K562 (cell line): ENCODE measurements around the gene AGPAT1. TPM values are rescaled to one million over a fixed set of nuclear protein-coding genes. Genes with fewer than 3 reads are reported as not detected.

Source experiments
- ATF1 ChIP-seq, 2 experiments: fragments of 450-650 bp in 1 of 2; IDR thresholded peaks; 2 replicates each; pipeline ENCODE4 v1.6.1; 2016; ENCODE audit warnings: missing compliant biosample characterization in 1 of 2, missing genetic modification characterization in 1 of 2
- CBFB ChIP-seq: sonication (generic); formaldehyde crosslinking; IDR thresholded peaks from 2 replicates; pipeline ENCODE4 v1.4.0; 2020; ENCODE audit warnings: mild to moderate bottlenecking, missing genetic modification reagents
- FUS ChIP-seq: fragments of 200-400 bp; formaldehyde crosslinking; optimal IDR thresholded peaks from 2 replicates; pipeline ENCODE3; 2017; ENCODE audit warnings: low read depth, low read length
- HEY1 ChIP-seq: fragments of 250-450 bp; sonication (Bioruptor Pico); IDR thresholded peaks from 2 replicates; pipeline ENCODE4 v1.5.0; 2020; ENCODE audit warnings: mild to moderate bottlenecking, moderate library complexity, borderline replicate concordance
- MTA3 ChIP-seq: fragments of 450-650 bp; formaldehyde crosslinking; IDR thresholded peaks from 2 replicates; pipeline ENCODE4 v1.6.1; 2017; ENCODE audit warnings: mild to moderate bottlenecking, borderline replicate concordance
- NONO ChIP-seq, 2 experiments: fragments of 200-400 bp in 1 of 2; fragments of 450-650 bp in 1 of 2; formaldehyde crosslinking in 1 of 2; IDR thresholded peaks; 2 replicates each; pipeline ENCODE4 v1.6.1; 2017; ENCODE audit warnings: low read depth in 2 of 2, mild to moderate bottlenecking in 2 of 2, moderate library complexity in 2 of 2, low read length in 1 of 2
- POLR3A ChIP-seq: IDR thresholded peaks from 2 replicates; pipeline ENCODE4 v1.6.1; 2011; ENCODE audit warnings: borderline replicate concordance, mild to moderate bottlenecking, moderate library complexity; ENCODE audit not compliant: insufficient read length, insufficient read depth; ENCODE audit errors: extremely low read depth
- PYGO2 ChIP-seq: fragments of 450-650 bp; IDR thresholded peaks from 2 replicates; pipeline ENCODE4 v1.6.1; 2016; ENCODE audit warnings: mild to moderate bottlenecking, missing genetic modification characterization, moderate library complexity, missing compliant biosample characterization
- SMAD3 ChIP-seq: fragments of 450-650 bp; formaldehyde crosslinking; conservative IDR thresholded peaks from 2 replicates; pipeline ENCODE4 v1.4.0; 2020; ENCODE audit warnings: mild to moderate bottlenecking
- SPI1 ChIP-seq: IDR thresholded peaks from 2 replicates; pipeline ENCODE4 v1.6.1; 2011; ENCODE audit warnings: low read depth, low read length, control low read depth, borderline replicate concordance
- STAT5B ChIP-seq: fragments of 250-450 bp; sonication (Bioruptor Pico); IDR thresholded peaks from 2 replicates; pipeline ENCODE4 v1.8.0; 2021; ENCODE audit warnings: mild to moderate bottlenecking, inconsistent platforms
- TEAD1 ChIP-seq, 2 experiments: fragments of 450-650 bp in 1 of 2; sonication (generic) in 1 of 2; formaldehyde crosslinking; IDR thresholded peaks; 2 replicates each; pipeline versions ENCODE4 v1.4.0 to v1.8.0; 2020 to 2022; ENCODE audit warnings: mild to moderate bottlenecking in 2 of 2, missing genetic modification reagents in 1 of 2
- ZFP91 ChIP-seq: sonication (generic); formaldehyde crosslinking; IDR thresholded peaks from 2 replicates; pipeline ENCODE4 v1.8.0; 2022; ENCODE audit warnings: mild to moderate bottlenecking, missing genetic modification reagents
- ZKSCAN1 ChIP-seq: fragments of 150-350 bp; IDR thresholded peaks from 2 replicates; pipeline ENCODE4 v1.6.1; 2016; ENCODE audit warnings: low read depth, low read length
- ZKSCAN8 ChIP-seq: fragments of 200-800 bp; sonication (Bioruptor generic); IDR thresholded peaks from 2 replicates; pipeline ENCODE4 v1.6.1; 2016; ENCODE audit warnings: missing genetic modification characterization, missing compliant biosample characterization
- ZNF224 ChIP-seq: sonication (generic); formaldehyde crosslinking; IDR thresholded peaks from 2 replicates; pipeline ENCODE4 v1.8.0; 2022; ENCODE audit warnings: mild to moderate bottlenecking, missing genetic modification reagents
- ZNF512 ChIP-seq: IDR thresholded peaks from 2 replicates; pipeline ENCODE4 v1.6.1; 2016; ENCODE audit warnings: missing genetic modification characterization, missing compliant biosample characterization
- ZNF75A ChIP-seq: fragments of 450-650 bp; formaldehyde crosslinking; IDR thresholded peaks from 2 replicates; pipeline ENCODE4 v1.4.0; 2020; ENCODE audit warnings: mild to moderate bottlenecking
- polyA plus RNA-seq, 8 experiments: library from polyadenylated mRNA; depleted of rRNA in 4 of 8; stranded (reverse) in 5 of 8; unstranded in 3 of 8; fragments of >200 nt; fragmentation: Nextera tagmentation in 2 of 8; fragmentation: Illumina TruSeq in 1 of 8; extraction: Ambion mirVana in 2 of 8; extraction: Trizol in 1 of 8; gene quantifications; 2 replicates each; pipeline versions ENCODE4 v1.2.1 to v1.2.3, GENCODE V29; 2011 to 2014; ENCODE audit warnings: inconsistent platforms in 1 of 8, missing spikeins in 1 of 8
- total RNA-seq, 7 experiments: library from RNA; depleted of rRNA in 6 of 7; stranded (reverse); fragments of >200 nt in 6 of 7; fragmentation: Illumina TruSeq in 2 of 7; extraction: Trizol in 2 of 7; gene quantifications; 2 replicates each; pipeline versions ENCODE4 v1.2.1 to v1.2.3, GENCODE V29; 2011 to 2021; ENCODE audit warnings: low replicate concordance in 1 of 7
- TF ChIP-seq, protein P1 (sequence below): sonication (generic); formaldehyde crosslinking; IDR thresholded peaks from 2 replicates; pipeline ENCODE4 v1.8.0; 2022; ENCODE audit warnings: missing genetic modification reagents, mild to moderate bottlenecking, borderline replicate concordance
- TF ChIP-seq, protein P2 (sequence below): fragments of 250-450 bp; sonication (Bioruptor Pico); IDR thresholded peaks from 2 replicates; pipeline ENCODE4 v1.9.0; 2021; ENCODE audit warnings: mild to moderate bottlenecking

Gene AGPAT1
- total and polyA plus RNA-seq, 9 of the 15 experiments (the other 6 are each of a cell fraction or from before 2014, with no cell fraction given), result 37.9 to 176 (median 69.4) TPM

DNA sequence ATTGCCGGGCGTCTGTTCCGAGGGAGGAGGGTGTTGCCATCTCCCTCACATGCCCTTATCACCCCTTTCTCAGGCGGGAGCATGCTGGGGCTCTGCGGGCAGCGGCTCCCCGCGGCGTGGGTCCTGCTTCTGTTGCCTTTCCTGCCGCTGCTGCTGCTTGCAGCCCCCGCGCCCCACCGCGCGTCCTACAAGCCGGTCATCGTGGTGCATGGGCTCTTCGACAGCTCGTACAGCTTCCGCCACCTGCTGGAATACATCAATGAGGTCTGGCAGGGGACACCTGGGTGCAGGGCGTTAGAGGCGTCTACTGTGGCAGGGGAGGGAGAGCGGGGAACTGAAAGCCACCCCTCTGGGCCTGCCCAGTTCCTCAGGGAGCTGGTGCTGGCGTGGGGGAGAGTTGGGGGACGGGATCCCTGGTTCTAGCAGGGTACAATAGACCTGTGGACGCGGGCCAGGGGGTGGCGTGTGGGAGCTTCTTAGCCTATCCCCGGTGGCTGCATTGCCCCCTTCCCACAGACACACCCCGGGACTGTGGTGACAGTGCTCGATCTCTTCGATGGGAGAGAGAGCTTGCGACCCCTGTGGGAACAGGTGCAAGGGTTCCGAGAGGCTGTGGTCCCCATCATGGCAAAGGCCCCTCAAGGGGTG is 21.2 kb downstream of the AGPAT1 start (continued):
- TF ChIP-seq CBFB (CRISPR knock-in tag) (peak; percentile 78; the same call in 1 of the 2 replicates), TEAD1 (CRISPR knock-in tag; IDR thresholded peaks at IDR 0.05) (peak in 1 of 2 experiments; percentile 62; a peak in 2 of 4 replicates), HEY1 (CRISPR knock-in tag) (no peak), NONO (IDR thresholded peaks at IDR 0.05; ENCODE audit: low read depth in 2 of 2, low read length in 1 of 2) (peak in 1 of 2 experiments; percentile 89; a peak in 2 of 4 replicates), ATF1 (CRISPR knock-in tag; IDR thresholded peaks at IDR 0.05) (no peak), ATF1 (tag; IDR thresholded peaks at IDR 0.05) (no peak; the same call in 1 of the 2 replicates), ZNF75A (CRISPR knock-in tag) (no peak), MTA3 (peak; percentile 41; the same call in 1 of the 2 replicates), SMAD3 (CRISPR knock-in tag) (no peak), ZNF512 (tag) (no peak), ZKSCAN1 (0 out of 2 replicates have a peak, but pooled peaks have one; percentile 35), ZFP91 (CRISPR knock-in tag) (no peak), PYGO2 (tag) (no peak), FUS (no peak), POLR3A (no peak), SPI1 (no peak), ZKSCAN8 (CRISPR knock-in tag) (no peak; the same call in 1 of the 2 replicates), ZNF224 (CRISPR knock-in tag) (no peak), STAT5B (CRISPR knock-in tag) (no peak)
- TF ChIP-seq, protein P1, sequence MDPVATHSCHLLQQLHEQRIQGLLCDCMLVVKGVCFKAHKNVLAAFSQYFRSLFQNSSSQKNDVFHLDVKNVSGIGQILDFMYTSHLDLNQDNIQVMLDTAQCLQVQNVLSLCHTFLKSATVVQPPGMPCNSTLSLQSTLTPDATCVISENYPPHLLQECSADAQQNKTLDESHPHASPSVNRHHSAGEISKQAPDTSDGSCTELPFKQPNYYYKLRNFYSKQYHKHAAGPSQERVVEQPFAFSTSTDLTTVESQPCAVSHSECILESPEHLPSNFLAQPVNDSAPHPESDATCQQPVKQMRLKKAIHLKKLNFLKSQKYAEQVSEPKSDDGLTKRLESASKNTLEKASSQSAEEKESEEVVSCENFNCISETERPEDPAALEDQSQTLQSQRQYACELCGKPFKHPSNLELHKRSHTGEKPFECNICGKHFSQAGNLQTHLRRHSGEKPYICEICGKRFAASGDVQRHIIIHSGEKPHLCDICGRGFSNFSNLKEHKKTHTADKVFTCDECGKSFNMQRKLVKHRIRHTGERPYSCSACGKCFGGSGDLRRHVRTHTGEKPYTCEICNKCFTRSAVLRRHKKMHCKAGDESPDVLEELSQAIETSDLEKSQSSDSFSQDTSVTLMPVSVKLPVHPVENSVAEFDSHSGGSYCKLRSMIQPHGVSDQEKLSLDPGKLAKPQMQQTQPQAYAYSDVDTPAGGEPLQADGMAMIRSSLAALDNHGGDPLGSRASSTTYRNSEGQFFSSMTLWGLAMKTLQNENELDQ (CRISPR knock-in tag), result no peak
- TF ChIP-seq, protein P2, sequence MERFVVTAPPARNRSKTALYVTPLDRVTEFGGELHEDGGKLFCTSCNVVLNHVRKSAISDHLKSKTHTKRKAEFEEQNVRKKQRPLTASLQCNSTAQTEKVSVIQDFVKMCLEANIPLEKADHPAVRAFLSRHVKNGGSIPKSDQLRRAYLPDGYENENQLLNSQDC, result no peak
